H1 (cell line): ENCODE results near the gene FGF23. TPM values are rescaled to one million over a fixed set of nuclear protein-coding genes. Genes with fewer than 3 reads are reported as not detected.

ENCODE experiments used
- CTCF ChIA-PET: fragments of 300-600 bp; sonication (Branson Sonifier 250); formaldehyde crosslinking; loops from one replicate; lab custom pipeline; 2021; ENCODE audit not compliant: partially characterized antibody; lab: Charles Lee
- POLR2A ChIA-PET: fragments of 300-600 bp; sonication (Branson Sonifier 250); formaldehyde crosslinking; loops from one replicate; lab custom pipeline; 2021; ENCODE audit warnings: inconsistent platforms; ENCODE audit not compliant: partially characterized antibody; lab: Charles Lee
- DNase-seq, 2 experiments: peaks; one replicate each; pipeline versions ENCODE4 v3.0.0 to v3.0.0-alpha.2; 2010 to 2022; ENCODE audit warnings: low spot score in 2 of 2, low read depth in 1 of 2, mixed read lengths in 1 of 2
- FAIRE-seq: peaks from 2 replicates; lab custom pipeline; 2011; peaks lifted over from hg19 to GRCh38; lab: Jason Lieb, UNC
- H2AFZ ChIP-seq: 2 replicates; pipeline ENCODE4 v1.8.1; 2012; ENCODE audit warnings: low read length, inconsistent platforms
- H2AK5ac ChIP-seq: 2 replicates; pipeline ENCODE4 v1.6.1; 2013; ENCODE audit warnings: low read depth, low read length
- H2BK120ac ChIP-seq: replicated peaks from 2 replicates; pipeline ENCODE3; 2013; ENCODE audit warnings: low read depth, low read length, inconsistent platforms
- H2BK12ac ChIP-seq: 2 replicates; pipeline ENCODE4 v1.6.1; 2013; ENCODE audit warnings: low read depth, low read length
- H2BK15ac ChIP-seq: 2 replicates; pipeline ENCODE4 v1.6.1; 2013; ENCODE audit warnings: low read length
- H2BK20ac ChIP-seq: 2 replicates; pipeline ENCODE4 v1.6.1; 2013; ENCODE audit warnings: low read length
- H2BK5ac ChIP-seq: 2 replicates; pipeline ENCODE4 v1.6.1; 2013; ENCODE audit warnings: low read depth, low read length
- H3K14ac ChIP-seq: 2 replicates; pipeline ENCODE4 v1.6.1; 2013; ENCODE audit warnings: inconsistent platforms; ENCODE audit not compliant: insufficient read length
- H3K18ac ChIP-seq: 2 replicates; pipeline ENCODE4 v1.6.1; 2013; ENCODE audit warnings: low read length; ENCODE audit errors: extremely low read depth
- H3K23ac ChIP-seq: 2 replicates; pipeline ENCODE4 v1.6.1; 2013; ENCODE audit warnings: inconsistent platforms; ENCODE audit not compliant: insufficient read length
- H3K23me2 ChIP-seq: 2 replicates; pipeline ENCODE4 v1.6.1; 2013; ENCODE audit warnings: low read depth, low read length
- H3K27ac ChIP-seq: 2 replicates; pipeline ENCODE4 v1.6.1; 2011; ENCODE audit warnings: low read depth, low read length, inconsistent platforms
- H3K27me3 ChIP-seq, 4 experiments: replicated peaks in 1 of 4; 1 replicate in 1 of 4; 2 replicates in 3 of 4; pipeline versions ENCODE4 v1.6.1 to v1.8.1; 2011 to 2013; ENCODE audit warnings: low read length in 3 of 4, mild to moderate bottlenecking in 3 of 4, inconsistent platforms in 2 of 4, mixed read lengths in 2 of 4, moderate library complexity in 1 of 4; ENCODE audit not compliant: control insufficient read depth in 3 of 4, insufficient read depth in 3 of 4; ENCODE audit errors: extremely low read depth in 1 of 4
- H3K36me3 ChIP-seq, 4 experiments: 2 replicates each; pipeline versions ENCODE4 v1.6.1 to v1.8.1; 2011 to 2013; ENCODE audit warnings: mild to moderate bottlenecking in 4 of 4, low read length in 3 of 4, moderate library complexity in 2 of 4, control low read depth in 1 of 4, inconsistent platforms in 1 of 4; ENCODE audit not compliant: insufficient read depth in 4 of 4, control insufficient read depth in 2 of 4
- H3K4ac ChIP-seq: replicated peaks from 2 replicates; pipeline ENCODE3; 2013; ENCODE audit warnings: low read length, low read depth, mixed read lengths, inconsistent platforms; ENCODE audit not compliant: insufficient read length
- H3K4me1 ChIP-seq, 4 experiments: replicated peaks in 1 of 4; 1 replicate in 1 of 4; 2 replicates in 3 of 4; pipeline versions ENCODE4 v1.6.1 to v1.8.1; 2011 to 2013; ENCODE audit warnings: low read length in 3 of 4, inconsistent platforms in 2 of 4, mixed read lengths in 1 of 4; ENCODE audit not compliant: insufficient read depth in 4 of 4, control insufficient read depth in 3 of 4
- H3K4me2 ChIP-seq, 2 experiments: 2 replicates each; pipeline versions ENCODE4 v1.6.1 to v1.8.1; 2011 to 2013; ENCODE audit warnings: low read depth in 2 of 2, low read length in 2 of 2, control low read depth in 1 of 2, inconsistent platforms in 1 of 2, mild to moderate bottlenecking in 1 of 2; ENCODE audit not compliant: insufficient read depth in 1 of 2
- H3K4me3 ChIP-seq, 4 experiments: fragments of 200-600, 300-600 bp in 1 of 4; sonication (generic), shearing (Covaris generic), sonication (Bioruptor Twin) in 1 of 4; 2 replicates each; pipeline versions ENCODE4 v1.5.1 to v1.8.1; 2011 to 2016; ENCODE audit warnings: low read length in 4 of 4, low read depth in 3 of 4, control low read depth in 2 of 4, inconsistent platforms in 2 of 4, mild to moderate bottlenecking in 2 of 4, mixed read lengths in 1 of 4, moderate library complexity in 1 of 4; ENCODE audit not compliant: insufficient read depth in 2 of 4; ENCODE audit errors: extremely low read depth in 1 of 4
- H3K56ac ChIP-seq: replicated peaks from 2 replicates; pipeline ENCODE3; 2013; ENCODE audit warnings: low read depth, mild to moderate bottlenecking, mixed read lengths, low read length, inconsistent platforms; ENCODE audit not compliant: insufficient read length
- H3K79me1 ChIP-seq: 2 replicates; pipeline ENCODE4 v1.6.1; 2013; ENCODE audit warnings: low read depth, low read length, control low read depth
- H3K79me2 ChIP-seq, 2 experiments: 2 replicates each; pipeline versions ENCODE4 v1.6.1 to v1.8.1; 2012 to 2013; ENCODE audit warnings: low read length in 2 of 2, mild to moderate bottlenecking in 2 of 2, inconsistent platforms in 1 of 2; ENCODE audit not compliant: insufficient read depth in 2 of 2, control insufficient read depth in 1 of 2
- H3K9ac ChIP-seq, 4 experiments: replicated peaks in 1 of 4; 1 replicate in 1 of 4; 2 replicates in 3 of 4; pipeline versions ENCODE4 v1.6.1 to v1.8.1; 2011 to 2013; ENCODE audit warnings: low read depth in 3 of 4, low read length in 3 of 4, control low read depth in 2 of 4, mild to moderate bottlenecking in 2 of 4, moderate library complexity in 2 of 4, inconsistent platforms in 1 of 4; ENCODE audit errors: extremely low read depth in 1 of 4
- H3K9me3 ChIP-seq, 2 experiments: 2 replicates each; pipeline versions ENCODE4 v1.6.1 to v1.8.1; 2012 to 2013; ENCODE audit warnings: mild to moderate bottlenecking in 2 of 2, moderate library complexity in 2 of 2, control low read depth in 1 of 2, inconsistent platforms in 1 of 2, low read depth in 1 of 2, low read length in 1 of 2, mixed read lengths in 1 of 2; ENCODE audit not compliant: insufficient read depth in 2 of 2
- H4K20me1 ChIP-seq, 2 experiments: replicated peaks in 1 of 2; 2 replicates each; pipeline versions ENCODE3 to v1.8.1; 2011 to 2013; ENCODE audit warnings: inconsistent platforms in 2 of 2, low read length in 2 of 2, mild to moderate bottlenecking in 1 of 2; ENCODE audit not compliant: insufficient read depth in 2 of 2, control insufficient read depth in 1 of 2
- H4K5ac ChIP-seq: 2 replicates; pipeline ENCODE4 v1.6.1; 2013; ENCODE audit warnings: low read length, low read depth, mixed read lengths, inconsistent platforms; ENCODE audit not compliant: insufficient read length
- H4K8ac ChIP-seq: 2 replicates; pipeline ENCODE4 v1.8.0; 2013; ENCODE audit warnings: mild to moderate bottlenecking, moderate library complexity, low read length, inconsistent platforms; ENCODE audit not compliant: insufficient read depth; ENCODE audit errors: extremely low read depth
- H4K91ac ChIP-seq: replicated peaks from 2 replicates; pipeline ENCODE3; 2013; ENCODE audit warnings: low read length, mixed read lengths, inconsistent platforms; ENCODE audit not compliant: insufficient read length
- EGR1 ChIP-seq: IDR thresholded peaks from 2 replicates; pipeline ENCODE4 v1.6.1; 2011; ENCODE audit warnings: low read depth, low read length, borderline replicate concordance
- WGBS, 2 experiments: shearing (Covaris generic) in 1 of 2; methylation state at CpG; one replicate each; pipeline versions ENCODE4 v1.1.6 to v1.1.7; 2013 to 2015; ENCODE audit warnings: low lambda C conversion rate in 2 of 2, mixed read lengths in 2 of 2, inconsistent platforms in 1 of 2, low coverage in 1 of 2, missing lambda C conversion rate in 1 of 2; ENCODE audit not compliant: insufficient replicate concordance in 2 of 2, insufficient coverage in 1 of 2, insufficient read length in 1 of 2; ENCODE audit errors: extremely low coverage in 1 of 2, missing lambda C conversion rate in 1 of 2; 5-methylcytosine and 5-hydroxymethylcytosine counted together
- polyA plus RNA-seq, 7 experiments: library from polyadenylated mRNA; depleted of rRNA in 3 of 7; stranded (reverse) in 5 of 7; unstranded in 2 of 7; fragments of >200 nt in 5 of 7; fragments of 200-250 nt in 2 of 7; gene quantifications; 1 replicate in 5 of 7; 2 replicates in 1 of 7; 4 replicates in 1 of 7; pipeline versions ENCODE4 v1.2.1 to v1.2.3, GENCODE V29; 2011 to 2013; ENCODE audit warnings: missing spikeins in 2 of 7, mixed read lengths in 2 of 7
- total RNA-seq: library from RNA; stranded (reverse); fragmentation: NEBNext Ultra II Directional; extraction: Animal tissue kit (Norgen Biotek cat#: 25700); gene quantifications from 2 replicates; pipeline ENCODE4 v1.2.1, GENCODE V29; 2021

Gene FGF23
- total and polyA plus RNA-seq, 2 of the 8 experiments (the other 6 are each of a cell fraction or from before 2014, with no cell fraction given), result 0.35 to 0.67 TPM

- no peaks in the 10 kb centered on the region for H3K23me2 ChIP-seq
- no peak overlapping the region for H4K5ac ChIP-seq
- no peak overlapping the region for H4K8ac ChIP-seq
- ChIA-PET CTCF (interaction anchor here (0.6 to 1.9 kb wide), 6 partner anchors 14 to 534 kb away, joined by 3 to 8 read pairs (median 4); a partner anchor contains a TSS), POLR2A (interaction anchor here (0.6 to 1.5 kb wide), 2 partner anchors 13 to 39 kb away, joined by 3 read pairs; no protein-coding TSS in a partner anchor)
- no peaks in the 10 kb centered on the region for H3K79me1 ChIP-seq
- H3K4me3 ChIP-seq, result no peak overlapping the region
- no peak overlapping the region for H3K27ac ChIP-seq
- no peak for DNase-seq
- no peak for FAIRE-seq
- H2BK5ac ChIP-seq, result no peak overlapping the region
- H3K9ac ChIP-seq, result no peak overlapping the region
- H2AK5ac ChIP-seq, result no peak overlapping the region
- no peak overlapping the region for H2BK120ac ChIP-seq
- H3K14ac ChIP-seq, result no peak overlapping the region
- H3K4me2 ChIP-seq, result no peak overlapping the region
- no peaks in the 10 kb centered on the region for H3K27me3 ChIP-seq
- no peak overlapping the region for H2BK15ac ChIP-seq
- H3K36me3 ChIP-seq, result no peaks in the 10 kb centered on the region
- TF ChIP-seq EGR1, result no peak
- H4K91ac ChIP-seq, result no peak overlapping the region
- H3K79me2 ChIP-seq, result no peaks in the 10 kb centered on the region
- no peak overlapping the region for H3K23ac ChIP-seq
- H2AFZ ChIP-seq, result no peak overlapping the region
- no peak overlapping the region for H3K4ac ChIP-seq
- H2BK12ac ChIP-seq, result no peak overlapping the region
- H3K56ac ChIP-seq, result no peak overlapping the region
- no peaks in the 10 kb centered on the region for H4K20me1 ChIP-seq
- no peak overlapping the region for H2BK20ac ChIP-seq
- H3K4me1 ChIP-seq, result peaks cover 0 to 6% (median 2%) of the 10 kb centered on the region in 4 experiments; a peak in 3 of 7 replicates
- no peaks in the 10 kb centered on the region for H3K9me3 ChIP-seq
- no peak overlapping the region for H3K18ac ChIP-seq
- WGBS, 2 experiments, result 86 to 100% methylated on average over 1 to 5 of the region's 5 CpGs
These were observed 38.4 kb upstream of the FGF23 start for GRCh38 chr12:4417936-4418335.
